ENCODE measurements around the gene ATRIP.

The ATRIP gene

GRCh38 chr3:48410205-48411040 lies 36.1 kb upstream of the ATRIP start:
- peak; percentile 8 for DNase-seq

GRCh38 chr3:48411041-48411588 lies 35.4 kb upstream of the ATRIP start:
- DNase-seq: peak; percentile 17

GRCh38 chr3:48411606-48412374 lies 34.7 kb upstream of the ATRIP start:
- no peak for DNase-seq

- no peak for DNase-seq
Measured at GRCh38 chr3:48412375-48413001, 34.0 kb upstream of the ATRIP start.

GRCh38 chr3:48413086-48413485 lies 33.5 kb upstream of the ATRIP start:
- DNase-seq: peak; percentile 16

- no peak for DNase-seq
Measured at GRCh38 chr3:48413611-48414010, 32.9 kb upstream of the ATRIP start.

GRCh38 chr3:48414376-48415250 lies 31.9 kb upstream of the ATRIP start:
- no peak for DNase-seq

GRCh38 chr3:48415251-48415953 lies 31.1 kb upstream of the ATRIP start:
- DNase-seq: no peak

- DNase-seq: no peak
Measured at GRCh38 chr3:48416091-48416505, 30.4 kb upstream of the ATRIP start.

- DNase-seq: no peak
Measured at GRCh38 chr3:48416546-48416945, 30.0 kb upstream of the ATRIP start.

GRCh38 chr3:48417529-48418108 lies 28.9 kb upstream of the ATRIP start:
- DNase-seq: no peak

- no peak for DNase-seq
Measured at GRCh38 chr3:48418140-48418539, 28.4 kb upstream of the ATRIP start.

GRCh38 chr3:48418651-48419050 lies 27.9 kb upstream of the ATRIP start:
- DNase-seq: no peak

GRCh38 chr3:48419149-48419548 lies 27.4 kb upstream of the ATRIP start:
- no peak for DNase-seq

- DNase-seq: no peak
Measured at GRCh38 chr3:48419597-48419996, 26.9 kb upstream of the ATRIP start.

GRCh38 chr3:48420561-48420960 lies 26.0 kb upstream of the ATRIP start:
- DNase-seq: no peak

GRCh38 chr3:48422272-48422671 lies 24.3 kb upstream of the ATRIP start:
- no peak for DNase-seq

- no peak for DNase-seq
Measured at GRCh38 chr3:48422681-48423080, 23.9 kb upstream of the ATRIP start.

- DNase-seq: no peak
Measured at GRCh38 chr3:48423241-48423882, 23.2 kb upstream of the ATRIP start.

GRCh38 chr3:48423883-48424695 lies 22.4 kb upstream of the ATRIP start:
- DNase-seq: no peak
